Activated CD8-positive, alpha-beta memory T cell treated with anti-CD3 and anti-CD28 coated beads for 1 hour (primary cell): ENCODE results near the gene SVOPL.
A peak's percentile ranks its signal among the peaks of the same experiment; 100 is the strongest.
"Not testable (repeated sequence)": the region's sequence is repeated elsewhere in the genome, so short reads cannot be mapped to it uniquely, and the experiment has no call there.

Experiments
- DNase-seq, 2 donors: peaks; one replicate each; pipeline ENCODE4 v3.0.0-alpha.2; 2020; ENCODE audit warnings: low read depth in 1 of 2; ENCODE audit errors: extremely low read depth in 1 of 2

SVOPL gene, protein sequence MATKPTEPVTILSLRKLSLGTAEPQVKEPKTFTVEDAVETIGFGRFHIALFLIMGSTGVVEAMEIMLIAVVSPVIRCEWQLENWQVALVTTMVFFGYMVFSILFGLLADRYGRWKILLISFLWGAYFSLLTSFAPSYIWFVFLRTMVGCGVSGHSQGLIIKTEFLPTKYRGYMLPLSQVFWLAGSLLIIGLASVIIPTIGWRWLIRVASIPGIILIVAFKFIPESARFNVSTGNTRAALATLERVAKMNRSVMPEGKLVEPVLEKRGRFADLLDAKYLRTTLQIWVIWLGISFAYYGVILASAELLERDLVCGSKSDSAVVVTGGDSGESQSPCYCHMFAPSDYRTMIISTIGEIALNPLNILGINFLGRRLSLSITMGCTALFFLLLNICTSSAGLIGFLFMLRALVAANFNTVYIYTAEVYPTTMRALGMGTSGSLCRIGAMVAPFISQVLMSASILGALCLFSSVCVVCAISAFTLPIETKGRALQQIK

DNA sequence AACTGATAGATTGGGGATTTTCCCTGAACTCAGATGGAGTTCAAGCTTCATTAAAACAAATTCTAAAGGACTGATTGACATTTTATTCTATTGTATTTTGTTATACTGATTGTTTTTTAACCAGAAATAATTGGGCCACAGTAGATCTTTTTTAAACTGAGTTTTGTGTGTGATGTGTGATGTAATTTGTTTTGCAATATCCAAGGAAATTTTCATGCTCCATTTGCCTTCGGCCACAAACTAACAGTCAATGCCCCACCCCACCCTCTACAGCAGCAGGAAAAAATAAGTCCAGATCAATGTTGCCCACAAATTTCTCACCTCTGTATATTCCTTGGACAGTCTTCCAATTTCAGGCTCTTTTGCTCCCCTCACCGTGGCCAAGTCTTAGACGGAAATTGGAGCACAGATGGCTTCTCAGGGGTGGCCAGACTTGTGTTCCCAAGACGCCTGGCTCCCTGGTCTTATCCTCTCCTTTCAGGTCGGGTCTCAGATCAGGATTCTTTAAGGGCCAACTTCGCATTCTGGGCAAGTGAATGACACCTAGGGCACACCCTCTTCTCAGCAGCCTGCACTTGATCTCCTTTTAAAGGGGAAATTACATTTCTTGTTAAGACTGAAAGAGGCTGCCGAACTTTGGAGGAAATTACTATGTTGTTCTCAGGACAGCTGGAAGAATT lies at the start of gene SVOPL:
Gene SVOPL, minus strand, starts transcription at position 506 of the 680 bp plus-strand sequence. CDS start 22,317 bp downstream, outside the sequence.
- DNase-seq = no peak

DNA sequence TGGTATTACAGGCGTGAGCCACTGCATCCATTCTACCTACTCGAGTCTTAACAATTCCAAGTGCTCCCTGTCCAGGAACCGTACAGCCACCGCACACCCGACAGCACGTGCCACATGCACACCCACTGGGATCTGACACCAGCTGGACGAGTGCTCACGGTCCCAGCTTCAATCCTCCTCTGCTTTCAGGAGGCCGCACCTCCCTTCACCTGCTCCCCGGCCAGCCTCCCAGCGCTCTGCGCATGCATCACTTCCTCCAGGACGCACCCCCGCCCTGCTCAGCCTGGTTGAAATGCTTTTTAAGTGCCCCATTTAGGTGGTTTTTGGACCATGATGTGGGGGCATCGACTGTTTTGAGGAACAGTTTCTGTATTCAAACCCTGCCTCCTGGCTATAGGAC lies 49.3 kb upstream of the SVOPL start:
- DNase-seq = no peak

DNA sequence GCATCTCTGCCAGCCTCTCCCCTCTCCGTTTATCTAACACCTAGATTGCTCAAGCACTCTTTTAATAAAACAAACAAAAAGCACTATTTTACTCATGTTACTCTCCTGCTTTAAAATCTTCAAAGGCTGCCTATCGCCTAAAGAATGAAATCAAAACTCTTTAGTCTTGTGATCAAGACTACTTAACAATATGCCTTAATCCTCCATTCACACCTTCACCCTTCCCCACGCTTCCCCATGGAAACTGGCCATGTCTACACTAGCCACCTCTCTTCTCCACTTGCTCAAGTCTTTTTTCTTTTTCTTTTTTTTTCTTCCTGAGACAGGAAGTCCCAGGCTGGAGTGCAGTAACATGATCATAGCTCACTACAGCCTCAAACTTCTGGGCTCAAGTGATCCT lies 48.8 kb upstream of the SVOPL start:
- DNase-seq = no peak

DNA sequence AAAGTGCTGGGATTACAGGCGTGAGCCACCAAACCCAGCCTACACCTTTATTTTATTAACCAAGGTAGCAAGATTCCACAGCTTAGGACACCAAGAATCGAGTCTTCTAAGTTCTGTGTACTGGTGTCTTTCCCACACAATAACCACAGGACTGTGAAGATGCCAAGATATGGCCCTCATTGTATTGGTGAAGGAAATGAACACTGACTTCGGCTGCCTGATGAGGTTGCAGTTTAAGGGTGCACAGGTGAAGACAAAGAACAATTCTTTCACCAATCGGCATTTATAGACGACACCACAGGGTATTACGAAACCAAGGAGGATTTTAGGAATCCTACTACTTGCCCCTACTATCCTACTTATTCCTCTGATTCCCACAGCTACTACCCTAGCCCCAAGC lies 47.5 kb upstream of the SVOPL start:
- DNase-seq = no peak

DNA sequence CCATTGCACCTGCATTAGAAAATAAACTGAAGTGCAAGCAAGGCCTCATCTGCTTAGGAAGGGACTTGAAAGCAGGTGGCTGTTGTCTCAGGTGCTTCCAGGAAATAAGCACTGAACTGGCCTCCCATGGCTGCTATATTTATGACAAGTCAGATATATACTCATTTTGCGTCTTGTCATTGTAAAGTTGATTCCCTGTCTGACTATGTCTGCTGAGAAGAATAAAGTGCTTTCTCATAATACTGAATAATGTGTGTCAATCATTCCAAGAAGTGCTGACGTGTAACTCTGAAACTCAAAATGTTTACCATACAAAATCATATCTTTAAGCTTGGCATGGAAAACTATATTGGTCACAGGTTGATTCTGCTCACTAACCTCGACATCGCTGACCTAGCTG lies 44.9 kb upstream of the SVOPL start:
- no peak for DNase-seq

DNA sequence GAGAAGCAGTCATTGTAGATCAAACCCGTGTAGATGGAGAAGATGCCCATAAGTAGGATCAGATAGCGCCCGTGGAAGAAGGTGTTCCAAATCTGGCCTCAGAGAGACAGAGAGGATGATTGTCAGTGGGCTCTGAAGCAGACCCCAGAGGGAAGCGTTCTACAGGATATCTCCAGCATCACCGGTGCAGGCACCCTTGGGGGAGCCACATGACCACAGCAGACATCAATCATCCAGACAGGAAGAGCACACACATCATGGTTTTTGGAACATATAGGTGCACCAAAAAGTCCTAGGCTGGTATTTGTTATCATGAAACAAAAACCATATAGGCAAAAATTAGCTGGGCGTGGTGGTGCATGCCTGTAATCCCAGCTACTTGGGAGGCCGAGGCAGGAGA lies 44.0 kb upstream of the SVOPL start:
- DNase-seq = no peak

DNA sequence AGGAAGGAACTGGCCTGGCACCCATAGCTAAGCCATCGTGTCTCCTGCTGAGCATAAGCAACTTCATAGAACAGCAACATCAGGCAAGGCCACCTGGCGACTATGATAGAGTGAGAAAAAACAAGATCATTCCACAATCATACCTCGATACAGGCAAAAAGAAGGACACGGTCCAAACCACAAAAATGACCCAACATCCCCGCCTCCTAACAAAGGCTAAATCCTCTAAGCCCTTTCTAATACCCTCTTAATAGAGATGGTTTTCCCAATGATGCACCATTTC lies 40.2 kb upstream of the SVOPL start:
- no peak for DNase-seq

DNA sequence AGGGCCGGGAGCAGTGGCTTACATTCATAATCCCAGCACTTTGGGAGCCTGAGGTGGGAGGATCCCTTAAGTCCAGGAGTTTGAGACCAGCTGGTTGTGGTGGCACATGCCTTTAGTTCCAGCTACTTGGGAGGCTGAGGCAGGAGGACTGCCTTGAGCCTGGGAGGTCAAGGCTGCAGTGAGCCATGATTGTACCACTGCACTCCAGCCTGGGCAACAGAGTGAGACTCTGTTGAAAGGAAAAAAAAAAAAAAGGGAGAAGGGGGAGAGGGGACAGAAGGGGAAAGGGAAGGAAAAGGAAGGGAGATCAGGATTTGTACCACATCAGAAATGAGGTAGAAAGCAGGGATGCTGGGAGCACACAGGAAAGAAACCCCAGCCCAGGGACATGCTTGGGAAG lies 38.7 kb upstream of the SVOPL start:
- no peak for DNase-seq

DNA sequence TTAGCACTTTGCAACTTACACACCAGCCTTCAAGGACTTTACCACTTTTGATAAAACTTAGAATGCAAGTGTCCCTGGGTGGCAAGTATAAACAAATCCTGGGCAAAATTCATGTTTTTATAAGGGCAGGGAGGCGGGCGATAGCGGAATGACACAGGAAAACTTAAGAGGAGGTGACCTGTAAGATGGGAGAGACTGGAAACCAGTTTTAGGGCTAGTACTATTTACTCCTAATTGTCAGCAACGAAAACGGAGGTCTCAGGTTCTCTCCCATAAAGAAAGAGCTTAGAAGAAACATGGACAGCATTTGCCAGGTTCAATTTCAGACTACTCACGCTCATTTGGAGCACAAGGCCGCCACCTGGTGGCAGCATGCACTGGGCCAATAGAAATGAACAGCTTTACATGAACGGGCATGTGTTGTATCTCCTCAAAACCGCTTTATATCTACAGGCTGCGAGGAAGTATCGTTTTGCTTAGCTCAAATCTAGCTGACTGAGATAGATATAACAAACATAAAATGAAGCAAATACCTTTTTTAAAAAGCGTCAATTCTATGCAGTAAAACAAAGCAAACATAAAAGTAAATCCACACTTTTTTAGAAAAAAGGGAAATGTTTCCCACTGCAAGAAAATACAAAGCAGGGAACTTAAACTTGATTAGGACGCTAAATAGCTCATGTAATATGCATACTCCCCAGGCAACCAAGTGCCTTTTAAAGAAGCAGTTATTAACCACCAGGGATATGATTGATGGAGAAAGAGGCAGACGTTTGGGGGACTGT lies 37.6 kb upstream of the SVOPL start:
- DNase-seq = peak; percentile 63 to 71

DNA sequence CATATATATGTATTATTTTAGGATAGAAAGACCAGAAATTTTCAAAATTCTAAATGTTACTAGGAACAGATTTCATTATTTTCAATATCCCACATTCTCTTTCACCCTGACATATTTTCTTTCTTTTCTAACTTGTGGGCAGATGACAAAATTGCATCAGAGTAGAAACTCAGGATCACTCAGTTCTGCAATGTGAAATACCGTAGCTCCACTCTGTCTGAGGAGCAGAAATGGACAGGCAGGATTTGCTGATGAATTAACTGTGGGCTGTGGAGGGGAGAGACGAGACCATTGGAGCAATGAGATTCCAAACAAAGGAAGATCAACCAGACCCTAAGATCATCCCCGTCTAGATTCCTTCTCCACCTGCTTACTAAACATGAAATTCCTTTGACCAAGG lies 37.0 kb upstream of the SVOPL start:
- no peak for DNase-seq

DNA sequence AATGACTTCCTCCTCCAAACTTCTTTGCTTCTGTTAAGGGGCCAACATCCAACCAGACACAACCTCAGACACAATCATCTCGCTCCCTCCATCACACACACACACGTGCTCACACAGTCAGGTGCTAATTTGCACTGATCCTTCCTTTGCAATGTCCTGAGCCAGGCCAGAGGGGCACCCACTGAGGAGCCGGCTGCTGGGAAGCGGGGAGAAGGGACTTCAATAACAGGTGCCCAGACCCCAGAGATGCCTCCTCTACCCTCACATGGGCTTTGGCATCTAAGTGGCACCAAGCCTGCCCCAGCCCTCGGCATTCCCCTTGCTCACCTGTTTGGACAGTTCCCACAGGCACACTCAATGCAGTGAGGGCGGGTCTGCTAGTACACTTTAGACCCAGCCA lies 34.2 kb upstream of the SVOPL start:
- no peak for DNase-seq

DNA sequence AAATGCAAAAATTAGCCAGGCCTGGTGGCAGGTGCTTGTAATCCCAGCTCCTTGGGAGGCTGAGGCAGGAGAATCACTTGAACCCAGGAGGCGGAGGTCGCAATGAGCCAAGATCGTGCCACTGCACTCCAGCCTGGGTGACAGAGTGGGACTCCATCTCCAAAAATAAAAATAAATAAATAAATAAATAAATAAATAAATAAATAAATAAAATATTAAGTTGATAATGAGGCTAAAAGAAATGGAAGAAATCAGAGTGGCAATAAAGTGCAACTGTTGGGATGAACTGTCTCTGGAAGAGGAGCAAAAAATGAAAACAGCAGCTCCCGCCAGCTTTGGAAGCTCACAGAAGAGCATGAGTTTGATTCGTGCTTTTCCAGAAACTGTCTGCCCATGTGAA lies 30.6 kb upstream of the SVOPL start:
- not testable (repeated sequence) for DNase-seq

DNA sequence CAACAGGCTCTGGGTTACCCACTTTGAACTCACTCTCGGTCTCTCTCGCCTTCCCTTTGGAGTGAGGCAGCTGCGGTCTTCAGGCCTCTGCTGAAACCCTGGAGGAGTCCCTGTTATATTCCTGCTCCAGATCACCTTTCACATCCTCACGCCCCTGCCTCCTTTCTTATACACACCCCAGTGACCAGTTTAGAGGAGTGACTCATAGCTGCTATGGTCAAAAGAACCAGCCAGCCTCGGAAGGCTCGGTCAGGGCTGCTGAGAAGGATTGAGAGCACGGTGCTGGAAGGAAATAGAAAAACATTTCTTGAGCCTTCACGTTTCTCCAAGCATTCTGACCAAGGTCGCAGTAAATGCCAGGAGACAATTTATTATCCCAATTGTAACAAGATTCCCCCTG lies 28.3 kb upstream of the SVOPL start:
- no peak for DNase-seq

DNA sequence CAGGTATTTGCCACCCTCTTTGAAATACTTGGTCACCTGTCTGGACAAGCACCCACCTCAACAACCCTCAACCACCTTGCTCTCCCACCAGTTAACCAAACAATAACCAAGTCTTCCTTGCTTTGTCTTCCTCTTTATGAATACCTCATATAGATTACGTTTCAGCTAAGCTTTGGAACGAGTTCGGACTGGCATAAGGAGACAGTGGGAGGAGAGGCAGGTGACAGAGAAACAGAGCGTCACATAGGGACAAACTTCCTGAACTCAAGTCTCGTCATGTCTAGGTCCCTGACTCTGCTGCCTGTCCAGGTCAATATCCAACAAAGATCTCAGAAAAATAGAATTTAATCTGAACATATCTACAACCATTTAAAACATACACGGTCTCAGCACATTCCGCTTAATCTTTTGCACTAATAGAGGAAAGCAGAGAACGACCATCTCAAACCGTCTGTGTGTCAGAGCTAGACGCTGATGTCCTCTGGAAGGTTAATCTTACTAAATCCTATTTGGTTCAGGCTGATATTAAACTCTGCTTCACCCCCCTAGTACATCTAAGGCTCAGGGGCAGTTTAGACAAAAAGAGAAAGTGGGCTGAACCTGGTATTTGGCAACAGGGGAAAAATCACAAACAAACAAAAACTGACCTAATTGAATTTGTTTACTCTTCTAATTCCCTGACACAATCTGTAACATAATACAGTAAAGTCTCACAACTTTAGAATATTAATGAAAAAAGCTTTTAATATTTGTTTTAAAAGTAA lies 26.4 kb upstream of the SVOPL start:
- DNase-seq = no peak

DNA sequence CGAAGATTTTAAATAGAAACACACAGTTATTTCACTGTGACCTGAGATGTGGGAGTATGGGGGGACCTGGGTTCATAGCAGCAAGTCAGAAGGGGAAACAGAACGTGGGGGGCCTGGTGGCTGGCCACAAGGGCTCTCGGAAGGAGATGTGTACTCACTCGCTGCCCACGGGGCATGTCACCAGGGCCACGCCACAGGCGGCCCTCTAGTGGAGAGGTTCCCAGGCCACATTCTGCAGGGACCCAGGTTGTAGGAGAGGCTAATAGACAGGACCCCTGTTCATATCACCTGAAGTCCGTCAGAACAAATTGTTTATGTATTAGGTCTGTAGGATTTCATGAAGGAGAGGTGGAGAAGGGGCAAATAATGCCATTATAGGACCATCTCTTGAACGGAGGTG lies 25.1 kb upstream of the SVOPL start:
- DNase-seq = no peak

DNA sequence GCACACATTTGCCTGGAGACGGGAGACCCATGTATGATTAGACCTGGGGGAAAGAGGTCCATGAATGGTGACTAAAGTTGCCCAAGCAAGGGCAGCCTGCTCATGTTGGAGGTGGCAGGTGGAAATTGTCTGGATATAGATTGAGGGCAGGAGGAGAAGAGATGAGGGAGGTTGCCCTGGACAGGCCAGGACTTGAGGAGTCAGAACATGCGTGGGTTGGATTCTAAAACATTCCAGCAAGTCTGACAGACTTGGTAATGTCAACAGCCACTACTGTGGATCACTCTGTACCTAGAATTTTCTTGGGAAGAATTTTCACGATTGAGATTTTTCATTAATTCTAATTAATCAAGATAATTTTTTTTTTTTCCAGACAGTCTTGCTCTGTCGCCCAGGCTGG lies 19.1 kb upstream of the SVOPL start:
- DNase-seq = no peak

DNA sequence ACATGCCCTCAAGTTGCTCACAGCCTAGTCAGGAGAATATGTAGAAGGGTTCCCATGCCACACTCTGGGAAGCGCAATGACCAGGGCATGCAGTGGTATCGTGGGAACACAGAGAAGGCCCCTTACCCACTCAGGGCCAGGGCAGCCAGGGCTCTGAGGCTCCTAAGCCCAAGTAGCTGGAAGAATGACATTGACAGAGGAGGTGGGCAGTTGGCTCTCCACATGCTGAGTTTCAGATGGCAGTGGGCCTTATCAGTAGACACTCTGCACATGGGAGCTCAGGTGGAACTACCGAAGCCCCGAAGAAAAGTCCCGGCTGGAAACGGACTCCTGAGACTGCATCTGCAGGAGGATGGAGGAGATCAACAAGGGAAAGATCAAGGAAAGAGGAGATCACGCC lies 15.7 kb upstream of the SVOPL start:
- no peak for DNase-seq

DNA sequence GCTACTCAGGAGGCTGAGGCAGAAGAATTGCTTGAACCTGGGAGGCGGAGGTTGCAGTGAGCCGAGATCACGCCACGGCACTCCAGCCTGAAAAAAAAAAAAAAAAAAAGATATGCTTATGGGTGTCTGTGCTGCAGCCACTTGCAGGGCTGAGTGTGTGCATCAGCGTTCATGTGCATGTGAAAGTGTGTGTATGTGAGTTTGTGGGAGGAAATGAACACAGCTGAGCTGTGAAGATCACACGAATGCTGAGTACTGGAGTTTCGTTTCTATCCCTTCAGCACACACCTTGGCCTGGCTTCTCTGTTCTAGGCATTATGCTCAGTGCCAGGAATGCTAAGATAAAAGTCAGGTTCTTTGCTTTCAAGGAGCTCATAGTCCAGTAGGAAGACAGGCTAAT lies 12.0 kb upstream of the SVOPL start:
- DNase-seq = no peak

DNA sequence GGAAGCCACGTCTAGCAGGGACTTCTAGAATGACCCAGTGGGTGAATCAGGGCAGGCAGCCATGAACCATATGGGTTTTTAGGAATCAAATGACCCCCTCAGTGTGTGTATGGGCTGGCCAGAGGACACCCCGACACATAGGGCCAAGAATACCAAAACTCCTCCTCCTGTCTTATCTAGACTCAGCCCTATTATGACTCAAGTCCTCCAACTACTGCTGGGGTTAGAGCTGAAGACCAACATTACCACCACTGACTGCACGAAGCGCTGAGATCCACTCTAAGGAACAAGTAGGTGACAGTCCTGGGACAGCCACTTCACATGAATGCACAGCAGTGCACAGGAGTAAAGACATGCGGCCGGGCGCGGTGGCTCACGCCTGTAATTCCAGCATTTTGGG lies 11.5 kb upstream of the SVOPL start:
- no peak for DNase-seq

DNA sequence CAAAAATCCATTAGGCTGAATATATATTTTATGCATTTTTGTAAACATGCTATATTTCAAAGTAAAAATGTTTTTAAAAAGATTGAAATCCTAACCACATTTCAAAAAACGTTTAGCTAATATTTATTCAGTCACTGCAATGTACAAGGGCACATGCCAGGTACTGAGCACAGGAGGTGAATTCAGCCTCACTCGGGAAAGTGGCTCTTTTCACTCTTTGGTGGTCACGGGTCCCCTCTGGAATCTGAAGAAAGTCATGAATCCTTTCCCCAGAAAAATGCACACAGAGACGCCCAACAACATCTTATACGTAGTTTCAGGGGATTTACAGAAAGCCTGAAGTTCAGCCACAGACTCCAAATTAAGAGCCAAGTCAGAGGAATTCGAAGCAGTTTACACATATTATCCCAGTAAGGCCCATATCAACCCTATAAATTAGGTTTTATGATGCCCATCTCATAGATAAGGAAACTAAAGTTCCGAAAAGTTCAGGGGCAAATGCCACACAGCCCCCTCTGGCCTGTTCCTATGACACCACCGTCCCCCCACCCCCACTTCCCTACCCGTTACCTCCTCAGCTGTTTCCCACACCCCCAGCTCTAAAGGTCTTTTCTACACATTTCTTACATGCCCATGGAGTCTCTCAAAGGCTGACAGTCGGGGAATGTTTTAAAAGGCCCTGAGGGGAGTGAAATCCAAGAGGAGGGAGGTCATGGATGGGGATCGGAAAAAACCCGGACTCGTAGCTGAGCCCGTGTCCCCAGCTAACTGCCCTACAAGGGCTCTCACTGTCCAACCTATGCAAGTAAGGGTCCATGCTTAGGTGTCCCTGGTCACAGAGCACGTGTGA lies 9.6 kb upstream of the SVOPL start:
- no peak for DNase-seq
